Right lobe of liver (tissue), 4 donors: ENCODE measurements around the gene FXYD7.

Experiments
- POLR2A ChIP-seq: fragments of 450-650 bp; IDR thresholded peaks from one replicate; pipeline ENCODE4 v1.6.1; 2017; ENCODE audit warnings: antibody characterized with exemption, mild to moderate bottlenecking
- TF ChIP-seq, protein P1 (sequence below), 4 donors: fragments of 200-600 bp in 3 of 4; fragments of 450-650 bp in 1 of 4; IDR thresholded peaks; one replicate each; pipeline versions ENCODE4 v1.5.1 to v1.8.0; 2016 to 2022; ENCODE audit warnings: antibody characterized with exemption in 4 of 4, mild to moderate bottlenecking in 2 of 4
- donor health status: DM: no; HTN: no; CAD: no.
- donor health status: DM: no; HTN: no; CAD: no.
- donor health status: DM: no; HTN: yes; CAD: no.

DNA sequence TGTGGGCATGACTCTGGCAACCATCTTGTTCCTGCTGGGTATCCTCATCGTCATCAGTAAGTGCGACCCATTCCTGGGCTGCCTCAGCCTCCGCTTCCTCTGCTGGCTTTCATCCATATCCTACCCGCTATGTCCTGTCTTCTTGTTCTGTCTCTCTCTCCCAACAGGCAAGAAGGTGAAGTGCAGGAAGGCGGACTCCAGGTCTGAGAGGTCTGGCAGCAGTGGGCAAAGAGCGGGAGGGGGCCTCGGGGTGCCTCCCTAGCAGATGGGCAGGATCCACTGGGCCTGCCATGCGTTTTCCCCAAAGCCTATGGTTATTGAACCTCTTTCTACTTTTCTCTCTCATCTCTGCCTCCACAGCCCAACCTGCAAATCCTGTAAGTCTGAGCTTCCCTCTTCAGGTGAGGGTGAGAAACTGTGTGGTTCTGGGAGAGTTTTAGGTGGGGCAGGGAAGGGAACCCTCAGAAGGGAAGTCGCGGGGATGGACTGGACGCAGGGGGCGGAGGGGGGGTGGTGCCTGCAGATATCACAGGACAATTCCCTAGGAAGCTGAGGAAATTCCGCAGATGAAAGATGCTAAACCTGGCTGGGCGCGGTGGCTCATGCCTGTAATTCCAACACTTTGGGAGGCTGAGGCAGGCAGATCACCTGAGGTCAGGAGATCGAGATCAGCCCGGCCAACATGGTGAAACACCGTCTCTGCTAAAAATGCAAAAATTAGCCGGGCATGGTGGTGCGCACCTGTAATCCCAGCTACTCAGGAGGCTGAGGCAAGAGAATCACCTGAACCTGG, 8.4 kb downstream of the FXYD7 start:
- no peak for TF ChIP-seq POLR2A
- TF ChIP-seq, protein P1, sequence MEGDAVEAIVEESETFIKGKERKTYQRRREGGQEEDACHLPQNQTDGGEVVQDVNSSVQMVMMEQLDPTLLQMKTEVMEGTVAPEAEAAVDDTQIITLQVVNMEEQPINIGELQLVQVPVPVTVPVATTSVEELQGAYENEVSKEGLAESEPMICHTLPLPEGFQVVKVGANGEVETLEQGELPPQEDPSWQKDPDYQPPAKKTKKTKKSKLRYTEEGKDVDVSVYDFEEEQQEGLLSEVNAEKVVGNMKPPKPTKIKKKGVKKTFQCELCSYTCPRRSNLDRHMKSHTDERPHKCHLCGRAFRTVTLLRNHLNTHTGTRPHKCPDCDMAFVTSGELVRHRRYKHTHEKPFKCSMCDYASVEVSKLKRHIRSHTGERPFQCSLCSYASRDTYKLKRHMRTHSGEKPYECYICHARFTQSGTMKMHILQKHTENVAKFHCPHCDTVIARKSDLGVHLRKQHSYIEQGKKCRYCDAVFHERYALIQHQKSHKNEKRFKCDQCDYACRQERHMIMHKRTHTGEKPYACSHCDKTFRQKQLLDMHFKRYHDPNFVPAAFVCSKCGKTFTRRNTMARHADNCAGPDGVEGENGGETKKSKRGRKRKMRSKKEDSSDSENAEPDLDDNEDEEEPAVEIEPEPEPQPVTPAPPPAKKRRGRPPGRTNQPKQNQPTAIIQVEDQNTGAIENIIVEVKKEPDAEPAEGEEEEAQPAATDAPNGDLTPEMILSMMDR (IDR thresholded peaks at IDR 0.05), result no peak
